WI38 (cell line): ENCODE results near the gene LBX1.

Source experiments
- H3K4me3 ChIP-seq: 2 replicates; pipeline ENCODE4 v1.5.1; 2011; ENCODE audit warnings: low read depth, mild to moderate bottlenecking, control low read depth, low read length
- CTCF ChIP-seq: IDR thresholded peaks from 2 replicates; pipeline ENCODE4 v1.5.1; 2012; ENCODE audit warnings: low read depth, mild to moderate bottlenecking, control low read depth, low read length

Gene LBX1

DNA sequence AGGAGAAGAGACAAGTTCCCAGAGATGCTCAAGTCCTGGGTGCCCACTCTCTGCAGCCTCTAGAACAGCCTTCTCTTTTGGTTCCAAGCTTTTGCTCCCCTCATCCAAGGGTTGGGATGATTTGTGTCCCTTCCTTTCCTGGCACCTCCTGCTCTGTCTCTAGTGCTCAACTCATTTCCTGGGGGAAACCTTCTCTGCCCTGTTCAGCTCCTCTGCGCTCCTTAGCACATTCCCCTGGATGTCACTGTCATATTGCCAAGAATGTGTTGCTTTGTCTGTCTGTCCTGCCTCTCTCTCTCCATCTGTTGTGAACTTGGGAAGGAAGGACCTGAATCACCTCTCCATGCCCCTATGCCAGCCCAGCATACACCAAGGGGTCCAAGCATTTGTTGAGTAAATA lies 5.1 kb upstream of the LBX1 start:
- H3K4me3 ChIP-seq = no peak overlapping the region

GRCh38 chr10:101233863-101234262 lies 4.6 kb upstream of the LBX1 start:
- no peak overlapping the region for H3K4me3 ChIP-seq
- no peak for TF ChIP-seq CTCF

More for the DNA sequence above, 5.1 kb upstream of the LBX1 start:
- TF ChIP-seq CTCF = no peak

DNA sequence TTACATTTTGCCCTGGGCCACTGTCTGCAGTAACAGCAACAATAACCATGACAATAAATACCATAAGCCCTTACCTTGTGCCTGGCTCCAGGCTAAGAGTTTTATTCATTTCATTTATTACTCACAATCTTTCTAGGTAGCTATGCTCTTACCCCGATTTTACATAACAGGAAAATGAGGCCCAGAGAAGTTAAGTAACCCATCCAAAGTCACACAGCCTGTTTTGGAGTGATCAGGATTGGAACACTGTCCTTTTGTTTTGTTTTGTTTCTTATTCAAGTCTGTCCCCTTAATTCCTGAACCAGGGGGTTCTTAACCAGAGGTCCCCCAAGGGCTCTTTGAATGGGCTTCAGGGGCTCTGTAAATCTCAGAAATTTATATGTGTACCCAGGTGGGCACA lies 4.2 kb upstream of the LBX1 start:
- TF ChIP-seq CTCF = no peak
- H3K4me3 ChIP-seq = no peak overlapping the region

GRCh38 chr10:101231912-101232689 lies 2.8 kb upstream of the LBX1 start:
- no peak for TF ChIP-seq CTCF

GRCh38 chr10:101231092-101231491 lies 1.8 kb upstream of the LBX1 start:
- H3K4me3 ChIP-seq = no peak overlapping the region
- TF ChIP-seq CTCF = no peak

More at GRCh38 chr10:101231912-101232689, 2.8 kb upstream of the LBX1 start:
- H3K4me3 ChIP-seq = no peak overlapping the region

GRCh38 chr10:101230183-101230917 lies 1.1 kb upstream of the LBX1 start:
- no peak overlapping the region for H3K4me3 ChIP-seq
- no peak for TF ChIP-seq CTCF

DNA sequence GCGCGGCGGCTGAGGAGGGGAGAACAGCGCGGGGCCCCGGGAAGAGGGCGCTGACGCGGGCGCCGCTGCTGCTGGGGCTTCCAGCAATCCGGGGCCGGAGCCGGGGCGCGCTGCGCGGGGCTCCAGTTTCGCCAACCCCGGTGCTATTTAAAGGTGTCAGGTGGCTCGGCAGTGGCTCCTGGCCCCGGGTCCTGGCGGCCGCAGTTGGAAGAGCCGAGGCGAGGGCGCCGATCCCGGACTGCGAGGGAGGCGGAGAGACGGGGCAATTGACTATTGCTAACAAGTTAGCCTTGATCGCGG lies 347 bp downstream of the LBX1 start:
- no peak overlapping the region for H3K4me3 ChIP-seq
- TF ChIP-seq CTCF = no peak
